HPDE6-E6E7 (cell line): Measurements from ENCODE around the gene MMP24.
"Not testable (repeated sequence)": the region's sequence is repeated elsewhere in the genome, so short reads cannot be mapped to it uniquely, and the experiment has no call there.

Experiments used
- DNase-seq: peaks from one replicate; pipeline ENCODE4 v3.0.0; 2011; ENCODE audit warnings: missing footprints; ENCODE audit errors: extremely low spot score

The MMP24 gene

DNA sequence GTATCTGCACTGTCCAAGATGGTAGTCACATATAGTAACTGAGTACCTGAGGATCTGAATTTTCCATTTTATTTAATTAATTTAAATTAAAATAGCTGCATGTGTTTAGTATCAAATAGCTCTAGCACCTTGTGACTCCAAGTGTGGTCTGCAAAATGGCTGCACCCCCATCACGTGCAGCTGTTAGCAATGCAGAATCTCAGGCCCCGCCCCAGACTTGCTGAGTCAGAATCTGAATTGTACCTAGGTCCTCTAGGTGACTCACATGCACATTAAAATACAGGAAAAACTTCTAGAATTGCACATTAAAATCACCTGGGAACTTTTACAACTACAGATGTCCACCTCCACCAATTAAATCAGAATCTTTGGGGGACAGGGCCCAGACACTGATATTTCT lies 84.9 kb downstream of the MMP24 start:
- DNase-seq, result no peak

GRCh38 chr20:35311822-35312221 lies 85.3 kb downstream of the MMP24 start:
- no peak for DNase-seq

GRCh38 chr20:35312318-35312717 lies 85.8 kb downstream of the MMP24 start:
- no peak for DNase-seq

DNA sequence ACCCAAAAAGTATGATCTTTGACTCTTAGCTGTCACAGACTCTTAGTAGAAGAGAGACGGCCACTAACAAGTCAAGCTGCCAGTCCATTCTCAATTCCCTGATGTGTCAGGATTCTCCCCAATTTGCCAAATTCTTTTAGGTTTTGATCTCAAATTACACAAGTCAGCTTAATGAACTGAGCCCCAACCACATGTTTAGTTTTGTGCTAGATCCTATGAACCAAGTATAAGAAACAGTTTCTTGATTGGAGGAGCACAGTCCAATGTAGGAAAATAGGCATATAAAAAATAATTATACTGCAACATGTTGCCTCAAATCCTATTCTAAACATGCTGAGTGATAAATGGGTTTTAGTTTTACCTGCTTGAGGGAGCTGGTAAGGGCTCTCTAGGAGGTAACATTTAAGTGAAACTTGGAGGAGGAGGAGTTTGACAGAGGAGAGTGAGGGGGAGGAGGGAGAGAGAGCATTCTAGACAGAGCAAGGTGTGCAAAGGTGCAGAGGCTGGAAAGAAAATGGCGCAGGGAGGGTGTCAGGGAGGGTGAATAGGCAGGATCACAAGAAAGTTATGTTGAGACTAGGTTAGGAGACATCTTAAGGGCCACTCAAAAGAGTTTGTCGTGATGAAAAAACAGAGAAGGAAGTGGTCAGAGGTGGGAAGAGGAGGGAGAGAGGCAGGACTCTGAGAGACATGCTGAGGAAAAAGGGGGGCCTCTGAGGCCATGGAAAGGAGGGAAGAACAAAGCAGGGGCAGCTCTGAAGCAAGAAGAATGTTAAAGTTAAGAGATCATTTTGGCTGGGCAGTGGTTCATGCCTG lies 88.5 kb downstream of the MMP24 start:
- DNase-seq, result no peak

DNA sequence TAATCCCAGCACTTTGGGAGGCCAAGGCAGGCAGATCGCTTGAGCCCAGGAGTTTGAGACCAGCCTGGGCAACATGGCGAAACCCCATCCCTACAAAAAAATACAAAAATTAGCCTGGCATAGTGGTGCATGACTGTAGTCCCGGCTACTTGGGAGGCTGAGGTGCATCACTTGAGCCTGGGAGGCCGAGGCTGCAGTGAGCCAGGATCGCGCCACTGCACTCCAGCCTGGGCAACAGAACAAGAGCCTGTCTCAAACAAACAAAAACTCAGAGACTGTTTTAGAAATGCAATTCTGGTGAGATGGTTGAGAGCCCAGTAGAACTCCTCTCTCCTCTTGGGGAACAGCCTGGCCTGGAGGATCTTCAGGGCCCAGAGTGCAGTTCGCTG lies 89.1 kb downstream of the MMP24 start:
- not testable (repeated sequence) for DNase-seq

DNA sequence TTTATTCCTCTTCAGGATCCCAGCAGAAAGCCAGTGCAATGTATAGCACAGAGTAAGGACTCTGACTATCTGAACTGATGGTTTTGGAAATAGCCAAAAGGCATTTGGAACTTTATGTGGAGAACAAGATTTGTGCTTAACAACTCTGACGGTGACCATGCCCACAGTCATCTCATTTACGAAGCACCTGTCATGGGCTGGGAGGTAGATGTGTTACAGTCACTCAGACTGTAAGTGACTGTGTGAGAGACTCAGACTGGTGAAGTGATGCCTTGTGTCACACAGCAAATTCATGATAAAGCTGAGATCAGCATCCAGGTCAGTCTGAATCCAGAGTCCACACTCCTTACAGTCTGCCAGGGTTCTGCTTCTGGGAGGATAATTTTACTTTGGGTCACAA lies 89.6 kb downstream of the MMP24 start:
- DNase-seq, result no peak

DNA sequence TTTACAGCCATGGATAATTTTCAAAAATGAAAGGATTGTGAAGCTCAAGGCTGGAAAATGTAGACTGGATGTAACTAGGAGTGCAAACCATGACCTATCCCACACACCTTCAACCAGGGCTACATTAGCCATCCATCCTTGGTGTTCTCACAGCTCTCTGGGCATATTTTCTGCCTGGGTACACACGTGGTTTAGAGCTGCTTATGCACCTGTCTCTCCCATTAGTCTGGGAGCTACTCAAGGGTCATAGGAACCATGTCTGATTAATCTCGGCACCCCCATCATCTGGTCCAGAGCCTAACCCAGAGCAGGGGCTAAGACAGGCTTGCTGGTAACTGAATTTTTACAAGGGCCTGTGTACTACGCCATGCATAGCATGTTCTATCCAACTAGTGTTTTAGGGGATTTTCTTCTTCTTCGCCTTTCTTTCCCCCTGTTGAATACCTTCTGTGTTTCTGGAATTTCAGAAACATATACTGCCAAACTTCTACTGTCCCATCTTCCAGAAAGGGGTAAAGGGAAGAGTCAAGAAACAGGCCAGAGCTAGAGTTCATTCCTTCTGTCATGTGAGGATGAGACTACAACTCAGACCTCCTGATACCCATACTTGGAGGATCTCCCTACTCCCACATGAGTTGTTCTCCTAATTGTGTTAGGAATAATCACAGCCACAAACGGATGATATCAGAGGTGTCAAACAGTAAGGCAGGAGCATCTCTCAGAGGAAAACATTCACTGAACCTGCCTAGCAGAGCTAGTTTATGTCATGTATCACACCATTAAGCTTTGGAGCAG lies 91.1 kb downstream of the MMP24 start:
- no peak for DNase-seq

GRCh38 chr20:35318502-35319157 lies 92.1 kb downstream of the MMP24 start:
- DNase-seq, result peak; percentile 99

DNA sequence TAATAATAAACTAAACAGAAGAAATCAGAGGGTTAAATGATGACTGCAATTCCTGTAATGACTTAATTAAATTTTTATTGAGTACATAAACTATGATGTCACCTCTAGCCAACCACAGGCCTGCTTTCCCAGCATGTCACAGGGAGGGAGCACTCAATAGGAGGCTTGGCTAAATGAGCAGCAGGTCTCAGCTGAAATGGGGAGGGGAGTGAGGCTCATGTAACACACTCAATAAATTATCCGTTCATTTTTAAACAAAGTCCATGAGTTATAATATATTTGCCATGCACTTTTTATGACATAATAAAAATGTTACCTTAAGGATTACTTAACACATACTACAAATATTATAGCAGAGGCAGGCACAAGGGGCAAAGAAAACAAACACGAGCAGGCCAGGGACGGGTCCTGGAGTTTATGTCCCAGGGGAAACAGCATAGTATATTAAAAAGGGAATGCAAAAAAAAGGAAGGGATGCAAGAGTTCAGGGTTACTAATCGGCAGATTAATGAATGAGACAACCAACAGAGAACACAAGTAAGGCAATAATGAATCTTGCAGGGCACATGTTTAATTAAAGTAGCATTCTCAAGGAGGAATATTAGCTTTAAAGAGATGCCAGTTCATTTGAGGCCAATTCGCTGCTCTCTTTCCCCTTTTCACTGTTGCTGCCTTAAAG lies 92.8 kb downstream of the MMP24 start:
- DNase-seq, result no peak

DNA sequence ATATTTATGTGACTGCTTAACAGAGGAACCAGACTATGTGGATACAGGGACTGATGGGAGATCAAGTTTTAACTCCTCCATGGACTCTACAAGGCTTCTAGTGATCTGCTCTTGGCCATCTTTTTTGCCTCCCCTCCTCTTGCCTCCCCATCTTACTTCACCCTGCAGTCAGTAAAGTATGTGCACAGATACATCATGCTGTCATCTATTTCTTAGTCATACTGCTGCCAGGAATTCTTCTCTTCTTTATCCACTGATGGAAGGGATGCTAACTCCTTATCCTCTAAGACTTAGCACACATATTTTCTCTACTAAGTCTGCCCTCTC lies 93.3 kb downstream of the MMP24 start:
- no peak for DNase-seq

DNA sequence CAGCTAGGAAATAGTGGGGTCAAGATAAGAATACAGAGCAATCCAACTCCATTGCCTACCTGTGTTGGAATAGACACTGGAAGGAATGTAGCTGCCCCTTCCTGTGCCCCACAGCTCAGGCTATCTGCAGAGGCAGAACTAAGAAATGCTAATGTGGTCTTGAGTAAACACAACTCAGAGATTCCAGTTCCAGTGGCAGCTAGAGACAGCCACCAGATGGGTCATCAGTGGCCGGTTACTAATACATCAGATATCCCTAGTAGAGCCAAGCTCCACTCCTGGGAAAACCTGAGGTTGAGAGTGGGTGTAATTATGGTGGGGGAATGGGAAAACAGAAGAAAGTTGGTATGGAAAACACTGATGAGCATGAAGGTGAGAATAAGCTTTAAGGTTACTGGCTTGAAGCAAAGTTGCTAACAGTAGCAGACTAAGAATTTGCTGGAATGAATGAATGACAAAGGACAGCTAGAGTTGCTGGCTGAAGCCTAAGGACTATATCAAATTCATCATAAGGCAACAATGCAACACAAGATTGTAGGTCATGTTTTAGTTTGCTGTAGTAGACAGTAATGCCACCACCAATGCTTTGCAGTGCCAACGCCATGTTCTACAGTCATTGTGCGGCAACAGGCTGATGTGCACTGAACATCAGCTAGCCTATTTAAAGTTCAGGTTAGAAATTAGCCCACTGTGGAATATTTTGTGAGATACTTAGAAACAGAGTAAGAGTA lies 94.1 kb downstream of the MMP24 start:
- no peak for DNase-seq

DNA sequence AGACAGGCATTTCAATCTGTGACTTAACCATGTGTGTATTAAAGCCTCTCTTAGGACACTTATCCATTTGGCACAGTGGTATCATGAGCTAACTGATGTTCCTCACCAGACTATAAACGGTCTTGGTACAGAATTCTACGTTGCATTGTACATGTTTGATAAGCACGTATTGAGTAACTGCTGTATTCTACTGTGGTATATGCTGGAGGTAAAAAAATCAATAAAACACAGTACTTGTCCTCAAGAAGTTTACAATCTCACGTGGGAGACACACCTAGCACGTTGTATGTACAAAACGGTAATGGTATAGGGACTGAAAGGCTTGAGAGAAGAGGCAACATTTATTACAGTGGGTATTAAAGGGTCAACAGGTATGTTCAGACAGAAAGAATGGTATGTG lies 98.9 kb downstream of the MMP24 start:
- DNase-seq, result no peak

- no peak for DNase-seq
These were observed 99.7 kb downstream of the MMP24 start for GRCh38 chr20:35326021-35326739.
